Retinal pigment epithelial cell (primary cell): ENCODE measurements around the gene ZNF816.

Experiments
- DNase-seq: peaks from one replicate; pipeline ENCODE4 v3.0.0-alpha.2; 2010; ENCODE audit warnings: low read depth
- H3K4me3 ChIP-seq: 2 replicates; pipeline ENCODE4 v1.5.1; 2011; ENCODE audit warnings: mild to moderate bottlenecking, low read length, control low read depth, moderate library complexity
- TF ChIP-seq, protein P1 (sequence below): conservative IDR thresholded peaks from 2 replicates; pipeline ENCODE4 v1.5.1; 2011; ENCODE audit warnings: low read depth, low read length, control low read depth, inconsistent platforms

The ZNF816 gene

DNA sequence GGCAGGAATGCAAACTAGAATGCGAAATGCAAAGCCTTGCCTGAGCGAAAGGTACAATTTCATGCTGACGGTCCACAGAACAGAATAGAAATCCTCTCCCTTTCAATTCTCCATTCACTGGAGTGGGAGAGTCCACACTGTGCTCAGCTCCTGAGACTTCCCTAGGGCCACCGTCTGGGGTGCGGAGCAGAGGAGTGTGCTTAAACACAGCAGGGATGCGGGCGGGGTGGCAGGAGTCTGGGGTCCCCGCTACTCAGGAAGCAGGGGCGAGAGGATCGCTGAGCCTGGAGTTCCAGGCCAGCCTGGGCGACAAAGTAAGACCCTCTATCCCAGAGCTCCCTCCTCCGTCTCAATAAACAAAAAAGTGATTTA lies 552 bp upstream of the ZNF816 start:
- no peak for DNase-seq
- H3K4me3 ChIP-seq, result peak overlapping the region; percentile 84
- TF ChIP-seq, protein P1, sequence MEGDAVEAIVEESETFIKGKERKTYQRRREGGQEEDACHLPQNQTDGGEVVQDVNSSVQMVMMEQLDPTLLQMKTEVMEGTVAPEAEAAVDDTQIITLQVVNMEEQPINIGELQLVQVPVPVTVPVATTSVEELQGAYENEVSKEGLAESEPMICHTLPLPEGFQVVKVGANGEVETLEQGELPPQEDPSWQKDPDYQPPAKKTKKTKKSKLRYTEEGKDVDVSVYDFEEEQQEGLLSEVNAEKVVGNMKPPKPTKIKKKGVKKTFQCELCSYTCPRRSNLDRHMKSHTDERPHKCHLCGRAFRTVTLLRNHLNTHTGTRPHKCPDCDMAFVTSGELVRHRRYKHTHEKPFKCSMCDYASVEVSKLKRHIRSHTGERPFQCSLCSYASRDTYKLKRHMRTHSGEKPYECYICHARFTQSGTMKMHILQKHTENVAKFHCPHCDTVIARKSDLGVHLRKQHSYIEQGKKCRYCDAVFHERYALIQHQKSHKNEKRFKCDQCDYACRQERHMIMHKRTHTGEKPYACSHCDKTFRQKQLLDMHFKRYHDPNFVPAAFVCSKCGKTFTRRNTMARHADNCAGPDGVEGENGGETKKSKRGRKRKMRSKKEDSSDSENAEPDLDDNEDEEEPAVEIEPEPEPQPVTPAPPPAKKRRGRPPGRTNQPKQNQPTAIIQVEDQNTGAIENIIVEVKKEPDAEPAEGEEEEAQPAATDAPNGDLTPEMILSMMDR, result no peak

DNA sequence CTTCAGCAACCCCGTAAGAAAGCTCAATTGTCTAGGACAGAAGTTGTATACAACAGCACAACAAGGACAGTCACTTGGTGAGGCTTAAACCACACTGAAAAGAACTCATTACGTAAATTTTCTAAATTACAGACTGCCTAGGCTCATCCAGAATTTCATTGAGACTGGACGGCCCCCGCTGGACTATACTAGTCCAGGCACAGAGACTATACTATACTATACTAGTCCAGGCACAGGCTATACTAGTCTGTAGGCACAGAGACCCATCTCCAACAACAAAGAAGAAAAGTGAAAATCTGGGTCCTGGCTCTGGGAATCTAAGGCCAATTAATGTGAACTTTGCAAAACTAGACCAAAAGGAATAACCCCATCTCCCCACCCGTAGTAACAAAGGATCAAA lies 700 bp downstream of the ZNF816 start:
- peak overlapping the region; percentile 84 for H3K4me3 ChIP-seq
- no peak for DNase-seq
- TF ChIP-seq, protein P1, result no peak

DNA sequence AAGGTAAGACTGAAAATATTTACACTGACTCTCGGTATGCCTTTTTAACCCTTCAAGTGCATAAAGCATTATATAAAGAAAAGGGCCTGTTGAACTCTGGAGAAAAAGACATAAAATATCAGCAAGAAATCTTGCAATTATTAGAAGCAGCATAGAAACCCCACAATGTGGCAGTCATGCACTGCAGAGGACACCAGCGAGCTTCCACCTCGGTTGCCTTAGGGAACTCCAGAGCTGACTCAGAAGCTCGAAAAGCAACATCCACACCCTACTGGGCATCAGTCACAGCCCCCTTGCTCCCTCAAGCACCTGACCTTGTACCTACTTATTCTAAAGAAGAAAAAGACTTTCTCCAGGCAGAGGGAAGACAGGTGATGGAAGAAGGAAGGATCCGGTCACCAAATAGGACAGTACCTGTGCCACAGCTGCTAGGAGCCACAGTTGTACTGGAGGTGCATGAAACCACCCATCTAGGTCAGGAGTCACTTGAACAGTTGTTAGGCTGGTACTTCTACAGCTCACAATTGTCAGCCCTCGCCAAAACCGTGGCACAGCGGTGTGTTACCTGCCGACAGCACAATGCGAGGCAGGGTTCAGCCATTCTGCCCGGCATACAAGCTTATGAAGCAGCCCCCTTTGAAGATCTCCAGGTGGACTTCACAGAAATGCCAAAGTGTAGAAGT lies 2.9 kb downstream of the ZNF816 start:
- DNase-seq, result no peak
- H3K4me3 ChIP-seq, result no peak overlapping the region
- TF ChIP-seq, protein P1, result no peak

DNA sequence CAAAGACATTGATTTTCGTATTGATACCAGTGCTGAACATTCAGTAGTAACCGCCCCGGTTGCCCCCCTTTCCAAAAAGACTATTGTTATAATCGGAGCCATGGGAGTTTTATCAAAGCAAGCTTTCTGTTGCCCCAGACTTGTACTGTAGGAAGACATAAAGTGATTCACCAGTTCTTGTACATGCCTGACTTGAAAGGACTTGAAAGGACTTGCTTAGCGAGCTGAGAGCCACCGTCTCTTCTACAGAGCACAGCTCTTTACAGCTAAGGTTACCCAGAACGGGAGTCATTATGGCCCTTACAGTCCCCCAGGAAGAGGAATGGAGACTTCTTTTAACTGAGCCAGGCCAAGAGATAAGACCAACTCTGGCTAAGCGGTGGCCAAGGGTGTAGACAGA lies 5.1 kb downstream of the ZNF816 start:
- DNase-seq, result no peak
- TF ChIP-seq, protein P1, result no peak
- no peak overlapping the region for H3K4me3 ChIP-seq

DNA sequence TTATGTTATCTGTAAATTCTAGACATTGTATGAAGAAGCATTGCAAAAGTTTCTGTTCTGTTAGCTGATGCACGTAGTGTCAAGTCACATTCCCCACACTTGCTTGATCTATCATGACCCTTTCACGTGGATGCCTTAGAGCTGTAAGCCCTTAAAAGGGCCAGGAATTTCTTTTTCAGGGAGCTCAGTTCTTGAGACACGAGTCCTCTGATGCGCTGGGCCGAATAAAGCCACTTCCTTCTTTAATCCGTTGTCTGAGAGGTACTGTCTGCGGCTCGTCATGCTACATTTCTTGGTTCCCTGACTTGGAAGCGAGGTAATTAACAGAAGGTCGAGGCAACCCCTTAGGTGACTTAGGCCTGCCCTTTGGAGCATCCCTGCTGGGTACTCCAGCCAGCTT lies 5.8 kb downstream of the ZNF816 start:
- TF ChIP-seq, protein P1, result no peak
- no peak overlapping the region for H3K4me3 ChIP-seq
- DNase-seq, result no peak

DNA sequence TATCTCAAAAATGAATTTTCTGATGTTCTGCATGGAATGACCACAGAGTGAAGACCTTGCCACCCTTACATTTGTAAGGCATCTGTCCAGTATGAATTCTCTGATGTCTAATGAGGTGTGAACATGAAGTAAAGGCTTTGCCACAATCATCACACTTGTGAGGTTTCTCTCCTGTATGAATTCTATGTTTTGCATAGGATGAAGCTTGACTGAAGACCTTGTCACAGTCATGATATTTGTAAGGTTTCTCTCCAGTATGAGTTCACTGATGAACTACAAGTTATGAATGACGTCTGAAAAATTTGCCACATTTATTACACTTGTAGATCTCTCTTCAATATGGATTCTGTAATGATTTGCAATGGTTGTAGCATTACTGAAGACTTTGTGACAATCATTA lies 13.3 kb downstream of the ZNF816 start:
- no peak overlapping the region for H3K4me3 ChIP-seq
- no peak for DNase-seq
- TF ChIP-seq, protein P1, result no peak

DNA sequence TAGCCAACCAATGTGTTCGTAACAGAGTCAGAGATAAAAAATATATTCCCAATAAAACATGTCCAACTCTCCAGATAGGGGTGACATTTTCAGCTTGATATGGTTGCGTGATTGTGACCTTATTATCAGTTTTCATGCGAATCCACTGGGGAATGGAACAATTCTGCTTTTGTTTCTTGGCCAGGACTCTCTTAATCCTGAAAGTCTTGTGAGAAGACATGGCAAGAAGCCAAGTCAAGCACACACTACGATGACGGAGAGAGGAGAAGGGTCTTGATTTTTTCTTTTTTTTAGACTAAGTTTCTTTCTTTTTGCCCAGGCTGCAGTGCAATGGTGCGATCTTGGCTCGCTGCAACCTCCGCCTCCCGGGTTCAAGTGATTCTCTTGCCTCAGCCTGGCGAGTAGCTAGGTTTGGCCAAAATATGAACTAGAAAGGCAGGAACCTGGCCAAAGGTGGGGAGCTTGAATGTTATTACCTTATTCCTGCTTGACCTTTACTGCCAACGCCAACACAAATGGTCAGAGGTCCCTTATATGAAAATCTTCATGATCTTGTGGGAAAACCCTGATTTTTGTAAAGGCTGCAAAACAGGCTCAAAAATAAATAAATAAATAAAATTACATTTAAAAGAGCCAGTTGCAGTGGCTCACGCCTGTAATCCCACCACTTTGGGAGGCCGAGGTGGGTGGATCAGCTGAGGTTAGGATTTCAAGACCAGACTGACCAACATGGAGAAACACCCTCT lies 14.5 kb downstream of the ZNF816 start:
- DNase-seq, result no peak
- TF ChIP-seq, protein P1, result no peak
- no peak overlapping the region for H3K4me3 ChIP-seq
